Raji (cell line): ENCODE measurements around the gene METTL21C.

Source experiments
- POLR2A ChIP-seq: IDR thresholded peaks from 2 replicates; pipeline ENCODE4 v1.6.1; 2011; ENCODE audit warnings: low read depth, low read length, control low read depth; ENCODE audit not compliant: insufficient read depth

The METTL21C gene

DNA sequence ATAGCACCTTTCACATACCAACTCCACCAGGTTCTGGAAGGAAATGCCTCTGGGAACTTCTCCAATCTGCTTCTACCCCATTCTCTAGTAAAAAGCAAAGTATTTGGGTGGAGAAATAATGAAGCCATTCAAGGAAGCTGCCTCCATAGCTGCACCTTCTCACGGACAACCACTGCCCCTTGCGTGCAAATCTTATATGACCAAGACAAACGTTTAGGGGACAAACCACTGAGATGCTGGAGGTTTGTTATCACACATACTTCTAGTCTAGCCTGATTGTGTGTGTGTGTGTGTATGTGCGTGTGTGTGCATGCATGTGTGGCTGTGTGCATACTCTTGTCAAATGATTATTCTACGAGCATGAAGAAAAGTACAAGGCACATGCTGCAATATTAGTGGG lies 6.5 kb upstream of the METTL21C start:
- TF ChIP-seq POLR2A, result no peak

DNA sequence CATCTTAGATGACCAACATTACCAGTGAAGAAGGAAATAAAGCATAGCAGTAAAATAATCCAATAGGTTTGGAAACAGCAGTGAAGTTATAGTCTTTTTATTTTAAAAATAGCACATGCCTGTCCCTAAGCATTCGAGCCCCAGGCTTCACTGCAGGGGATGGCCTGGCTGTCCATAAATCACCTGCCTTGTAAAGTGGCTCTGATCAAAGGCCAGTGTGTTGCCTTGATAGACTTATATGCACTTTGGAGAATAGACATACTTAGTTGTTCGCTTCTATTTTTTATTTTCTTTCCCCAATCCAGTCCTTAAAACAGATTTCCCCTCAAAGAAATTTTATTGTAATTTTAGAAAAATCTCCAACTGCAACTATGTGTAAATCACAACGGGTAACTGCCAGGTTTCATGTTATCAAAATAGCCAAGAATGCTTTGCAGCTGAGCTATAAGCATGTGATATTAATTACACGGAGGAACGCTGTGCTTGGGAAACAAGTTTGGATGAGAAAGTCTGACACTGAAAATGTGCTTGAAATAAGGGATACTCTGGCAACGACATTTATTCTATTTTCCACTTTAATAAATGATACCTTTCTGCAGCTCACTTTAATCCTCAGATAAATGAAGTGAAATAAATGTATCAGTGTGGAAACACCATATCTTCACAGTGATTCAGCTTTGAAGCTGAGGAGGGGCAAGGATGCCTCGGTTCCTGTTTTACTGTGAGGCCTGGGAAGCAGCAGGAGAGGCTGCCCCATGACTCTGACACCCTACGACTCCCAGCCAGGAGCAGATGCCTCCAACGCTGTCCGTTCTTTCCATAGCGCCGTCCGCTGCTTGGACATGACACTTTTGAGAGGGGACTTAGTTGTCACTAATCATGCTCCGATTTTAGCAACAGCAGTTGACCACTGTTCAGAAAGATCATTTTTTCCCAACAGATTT lies 5.5 kb upstream of the METTL21C start:
- no peak for TF ChIP-seq POLR2A

DNA sequence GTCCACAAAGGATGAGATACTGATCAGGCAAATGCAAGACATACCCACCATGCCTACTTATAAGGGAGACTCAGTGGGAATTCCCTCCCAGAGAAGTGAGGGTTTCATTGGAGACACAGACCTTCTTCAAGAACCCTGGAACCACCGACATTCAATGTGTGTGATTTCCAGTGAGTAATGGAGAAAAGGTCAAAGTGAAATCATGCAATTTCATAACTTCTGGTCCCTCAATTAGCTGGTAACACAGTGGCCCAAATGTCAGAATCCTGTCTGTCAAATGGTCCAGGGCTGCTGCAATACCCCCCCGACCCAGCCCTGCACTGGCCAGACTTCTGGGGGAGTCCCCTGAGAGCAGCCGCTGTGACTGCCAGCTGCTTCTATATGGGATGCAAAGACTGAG lies 4.7 kb upstream of the METTL21C start:
- TF ChIP-seq POLR2A, result no peak

DNA sequence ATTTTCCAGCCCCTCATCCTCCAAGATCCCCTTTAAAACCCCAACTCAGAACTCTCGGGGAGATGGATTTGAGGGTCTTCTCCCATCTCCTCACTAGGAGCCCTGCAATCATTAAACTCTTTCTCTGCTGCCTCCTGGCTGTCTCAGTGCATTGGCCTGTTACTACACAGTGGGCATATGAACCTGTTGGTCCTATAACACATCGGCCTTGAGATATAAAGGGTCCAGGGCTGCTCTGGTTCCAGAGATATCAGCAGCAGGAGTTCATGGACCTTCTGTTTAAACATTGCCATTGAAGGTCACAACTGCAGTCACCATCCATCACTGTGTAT lies 3.8 kb upstream of the METTL21C start:
- TF ChIP-seq POLR2A, result no peak

DNA sequence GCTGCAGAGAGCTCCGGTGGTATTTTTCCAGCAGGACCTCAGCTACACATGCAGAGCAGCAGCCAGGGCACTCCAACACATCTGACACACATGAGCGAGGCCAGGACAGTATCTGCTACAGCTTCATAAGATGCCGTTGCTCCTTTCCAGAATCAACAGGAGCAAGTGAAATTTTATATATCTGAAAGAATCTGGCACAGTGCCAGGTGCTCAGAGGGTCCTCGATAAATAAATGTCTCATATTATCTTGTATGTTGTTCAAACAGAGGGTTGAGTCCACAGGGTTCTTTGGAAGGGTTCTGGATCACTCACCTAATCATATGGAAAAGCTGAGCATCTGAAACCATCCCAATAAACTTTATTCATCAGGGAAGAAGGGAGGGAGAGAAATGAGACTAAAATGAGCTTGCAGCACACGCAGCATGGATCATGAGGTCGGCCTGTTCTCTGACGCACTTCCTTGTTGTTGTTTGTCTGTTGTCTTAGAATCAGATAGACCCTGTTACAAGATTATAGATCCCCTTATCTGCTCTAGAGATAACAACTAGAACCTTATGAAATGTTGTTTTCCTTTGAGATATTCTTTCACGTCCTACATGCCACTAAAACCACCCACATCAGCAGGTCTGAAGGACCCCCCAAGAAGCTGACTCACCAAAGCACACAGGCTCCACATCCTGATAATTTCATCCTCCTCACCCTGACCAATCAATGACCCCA lies 3.2 kb upstream of the METTL21C start:
- no peak for TF ChIP-seq POLR2A

DNA sequence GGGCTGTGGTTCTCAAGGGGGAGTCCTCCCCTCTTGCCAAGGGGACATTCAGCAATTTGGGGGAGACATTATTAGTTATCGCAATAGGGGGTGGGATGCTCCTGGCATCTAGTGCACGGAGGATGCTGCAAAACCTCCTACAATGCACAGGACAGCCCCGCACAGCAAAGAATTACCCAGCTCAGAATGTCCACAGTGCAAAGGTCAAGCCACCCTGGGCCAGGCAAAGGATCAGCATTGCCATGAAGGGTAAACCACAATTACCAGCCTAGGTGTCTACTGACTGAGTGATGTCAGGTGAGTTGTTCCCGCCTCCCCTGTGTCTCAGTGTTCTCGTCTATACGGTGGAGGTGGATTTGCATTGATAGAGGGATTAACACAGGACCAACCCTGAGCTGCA lies 2.4 kb upstream of the METTL21C start:
- no peak for TF ChIP-seq POLR2A

DNA sequence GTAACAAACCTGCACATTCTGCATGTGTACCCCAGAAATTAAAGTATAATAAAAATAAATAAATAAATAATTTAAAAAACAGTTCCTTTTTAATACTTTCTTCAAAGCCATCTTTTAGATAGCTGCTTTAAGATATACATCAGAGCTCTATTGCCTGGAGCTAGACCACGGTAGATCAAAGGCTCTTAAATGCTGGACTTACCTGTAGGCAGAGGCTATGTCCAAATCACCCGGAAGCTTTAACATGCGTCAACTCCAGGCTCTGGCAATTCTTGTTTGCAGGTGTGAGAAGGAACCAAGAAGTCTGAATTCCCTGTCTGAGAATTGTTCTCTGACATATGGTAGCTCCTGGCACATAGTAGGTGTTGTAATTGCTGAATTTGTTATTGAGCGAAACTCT lies 1.6 kb upstream of the METTL21C start:
- TF ChIP-seq POLR2A, result no peak

DNA sequence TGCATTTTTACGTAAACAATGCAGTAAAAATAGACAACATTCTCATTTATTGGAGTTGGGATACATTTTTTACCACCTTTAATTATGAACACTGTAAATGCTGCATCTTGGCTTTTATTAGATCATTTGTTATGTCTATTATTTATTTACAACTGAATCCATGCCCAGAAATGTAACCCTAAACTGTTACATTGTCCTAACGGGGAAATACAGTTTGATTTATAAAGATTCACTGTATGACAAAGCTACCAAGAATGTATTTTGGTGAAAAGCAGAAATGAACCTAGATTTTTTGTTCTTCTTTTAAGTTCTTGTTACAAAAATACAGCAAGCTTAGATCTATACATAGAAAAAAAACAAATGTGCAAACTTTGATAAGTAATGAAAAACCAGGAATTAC lies 1.1 kb downstream of the METTL21C start:
- no peak for TF ChIP-seq POLR2A

DNA sequence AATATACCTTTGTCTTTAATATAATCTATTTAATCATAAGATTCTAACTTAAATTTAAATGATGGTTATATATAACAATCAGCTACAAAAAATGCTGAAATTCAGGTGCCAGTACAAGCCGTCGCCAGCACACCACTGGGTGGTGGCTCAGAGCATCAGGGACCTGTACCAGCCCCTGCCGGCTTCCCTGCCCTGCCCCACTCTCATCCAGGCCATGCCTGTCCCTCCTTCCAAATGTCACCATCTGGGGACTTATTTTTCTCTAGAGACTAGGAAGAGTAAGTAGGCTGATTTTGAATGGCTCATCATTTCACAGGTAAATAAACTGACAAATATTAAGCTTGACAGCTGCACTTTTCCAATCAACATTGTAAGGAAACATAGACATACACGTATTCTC lies 1.6 kb downstream of the METTL21C start:
- no peak for TF ChIP-seq POLR2A

DNA sequence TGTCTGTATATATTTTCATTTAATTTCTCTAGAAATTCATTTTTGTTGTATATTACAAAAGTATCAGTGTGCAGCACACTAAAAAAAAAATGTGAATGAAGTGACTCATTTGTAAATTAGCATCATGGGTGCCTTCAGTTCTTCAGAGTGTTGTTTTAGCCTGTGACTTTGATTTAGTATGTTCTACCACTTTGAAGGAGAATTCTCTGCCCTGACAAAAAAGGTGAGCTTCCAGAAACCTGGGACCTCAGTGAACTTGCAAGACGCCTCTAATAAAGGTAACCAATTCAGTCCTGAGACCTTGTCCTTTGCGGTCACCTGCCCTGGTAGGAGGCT lies 2.4 kb downstream of the METTL21C start:
- no peak for TF ChIP-seq POLR2A

DNA sequence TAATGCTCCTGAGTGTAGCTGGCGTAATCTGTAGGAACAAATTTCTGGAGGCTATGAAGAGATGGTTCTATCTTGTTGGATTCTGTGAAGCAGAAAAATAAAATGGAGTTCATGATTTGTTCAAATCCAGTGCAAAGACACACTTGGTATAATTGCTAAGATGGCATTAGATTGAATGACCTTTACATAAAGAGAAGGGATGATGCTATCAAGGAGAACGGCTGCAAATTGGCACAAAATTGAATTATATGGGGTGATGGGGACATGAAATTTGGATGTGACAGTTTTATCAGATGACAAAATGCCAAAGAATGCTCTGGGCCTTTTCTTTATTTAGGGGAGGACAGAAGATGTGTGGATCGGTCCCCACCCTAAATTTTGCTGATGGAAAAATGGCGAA lies 4.0 kb downstream of the METTL21C start:
- no peak for TF ChIP-seq POLR2A

DNA sequence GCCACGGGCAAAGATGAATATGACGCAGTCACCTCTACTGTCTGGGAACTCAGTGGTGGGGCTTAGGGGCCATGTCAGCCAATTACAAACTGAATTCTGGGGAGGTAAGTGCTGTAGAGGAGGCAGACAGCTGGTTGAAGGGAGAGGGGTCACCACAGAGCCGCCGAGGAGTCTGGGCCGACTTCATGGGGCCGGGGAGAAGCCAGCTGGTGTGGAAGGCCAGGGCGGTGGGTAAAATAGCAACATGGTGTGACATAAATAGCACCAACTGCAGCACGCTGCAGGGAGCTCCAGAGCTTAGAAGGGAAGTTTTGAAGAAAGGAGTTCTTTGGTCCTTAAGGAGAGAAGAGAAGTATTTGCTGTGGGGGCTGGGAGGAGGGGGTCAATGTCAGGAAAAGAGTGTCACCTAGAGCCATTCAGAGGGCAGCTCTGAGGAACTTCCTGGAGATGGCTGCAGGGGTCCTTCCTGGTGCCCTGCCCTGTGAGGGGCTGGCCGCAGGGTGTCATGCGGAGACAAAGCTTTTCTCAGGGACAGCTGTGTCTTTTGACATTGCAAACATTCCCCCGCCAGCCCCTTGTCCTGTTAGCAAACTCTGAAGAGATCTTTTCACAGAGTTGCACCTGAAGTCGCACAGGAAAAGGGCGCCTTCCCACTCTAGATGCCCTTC lies 6.4 kb downstream of the METTL21C start:
- no peak for TF ChIP-seq POLR2A

DNA sequence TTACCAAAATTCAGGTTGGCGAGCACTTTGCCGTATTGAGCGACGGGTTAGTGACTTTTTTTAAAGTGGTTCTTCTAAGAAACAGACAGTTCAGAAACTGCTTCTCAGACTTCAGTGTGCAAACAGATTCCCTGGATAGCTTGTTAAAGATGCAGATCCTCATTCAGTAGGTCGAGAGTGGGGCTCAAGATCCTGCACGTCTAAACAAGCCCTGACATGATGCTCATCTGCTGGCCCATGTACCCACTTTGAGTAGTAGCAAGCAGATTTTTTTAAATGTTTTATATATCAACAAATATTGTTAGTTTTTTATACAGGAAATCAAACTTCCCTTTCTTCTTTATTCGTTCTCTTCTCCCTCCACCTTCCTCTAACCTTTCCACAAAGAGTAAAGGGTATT lies 7.3 kb downstream of the METTL21C start:
- TF ChIP-seq POLR2A, result no peak

DNA sequence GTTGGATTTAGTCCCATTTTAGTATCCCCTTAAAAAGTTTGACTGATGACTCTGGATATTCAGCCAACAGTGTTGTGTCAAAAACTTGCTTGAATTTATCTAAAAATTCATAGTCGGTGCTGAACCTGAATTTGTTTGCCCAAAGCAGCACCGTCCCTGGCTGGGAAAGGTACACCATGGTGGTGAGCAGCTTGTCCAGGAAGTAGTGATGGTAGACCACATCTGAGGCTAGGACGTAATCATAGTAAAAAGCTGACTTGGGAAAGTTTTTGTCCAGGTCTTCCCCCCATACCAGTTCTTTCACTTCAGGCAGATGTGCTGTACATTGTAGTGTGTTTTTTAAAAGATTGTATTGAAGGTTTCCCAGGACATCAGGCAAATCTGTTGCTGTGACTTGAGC lies 8.8 kb downstream of the METTL21C start:
- no peak for TF ChIP-seq POLR2A

DNA sequence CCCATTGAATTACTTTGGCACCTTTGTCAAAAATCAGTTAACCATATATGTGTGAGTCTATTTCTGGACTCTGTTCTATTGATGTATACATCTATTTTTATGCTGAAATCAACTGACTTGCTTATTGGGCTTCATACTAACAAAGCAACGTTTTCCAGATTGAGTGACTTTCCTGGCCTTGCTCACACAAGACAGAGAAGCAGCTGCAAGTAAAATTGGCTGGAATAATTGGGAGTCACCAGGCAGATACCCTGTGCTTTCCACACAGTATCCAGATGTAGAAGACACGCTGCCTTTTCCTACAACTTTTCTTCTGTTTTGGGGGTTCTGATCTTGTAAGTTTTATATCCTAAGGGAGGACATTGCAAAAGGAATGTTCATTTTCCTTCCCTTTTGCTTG lies 11.2 kb downstream of the METTL21C start:
- TF ChIP-seq POLR2A, result no peak

DNA sequence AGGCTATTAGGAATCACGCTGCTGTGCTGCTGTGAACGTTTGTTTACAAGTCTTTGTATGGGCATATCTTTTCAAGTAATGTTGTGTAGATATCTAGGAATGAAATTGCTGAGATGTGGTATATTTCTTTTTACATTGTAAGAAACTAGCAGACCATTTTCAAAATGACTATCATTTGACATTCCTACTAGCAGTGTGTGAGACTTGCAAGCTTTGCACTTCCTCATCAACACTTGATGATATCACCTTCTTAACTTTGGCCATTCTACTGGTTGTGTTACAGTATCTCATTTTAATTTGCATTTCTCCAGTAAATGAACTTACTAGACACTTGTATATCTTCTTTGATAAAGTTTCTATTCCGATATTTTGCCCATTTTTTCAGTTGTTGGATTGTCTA lies 12.1 kb downstream of the METTL21C start:
- TF ChIP-seq POLR2A, result no peak
